ENCODE measurements around the gene PARP6.
A peak's percentile ranks its signal among the peaks of the same experiment; 100 is the strongest.

The PARP6 gene

DNA sequence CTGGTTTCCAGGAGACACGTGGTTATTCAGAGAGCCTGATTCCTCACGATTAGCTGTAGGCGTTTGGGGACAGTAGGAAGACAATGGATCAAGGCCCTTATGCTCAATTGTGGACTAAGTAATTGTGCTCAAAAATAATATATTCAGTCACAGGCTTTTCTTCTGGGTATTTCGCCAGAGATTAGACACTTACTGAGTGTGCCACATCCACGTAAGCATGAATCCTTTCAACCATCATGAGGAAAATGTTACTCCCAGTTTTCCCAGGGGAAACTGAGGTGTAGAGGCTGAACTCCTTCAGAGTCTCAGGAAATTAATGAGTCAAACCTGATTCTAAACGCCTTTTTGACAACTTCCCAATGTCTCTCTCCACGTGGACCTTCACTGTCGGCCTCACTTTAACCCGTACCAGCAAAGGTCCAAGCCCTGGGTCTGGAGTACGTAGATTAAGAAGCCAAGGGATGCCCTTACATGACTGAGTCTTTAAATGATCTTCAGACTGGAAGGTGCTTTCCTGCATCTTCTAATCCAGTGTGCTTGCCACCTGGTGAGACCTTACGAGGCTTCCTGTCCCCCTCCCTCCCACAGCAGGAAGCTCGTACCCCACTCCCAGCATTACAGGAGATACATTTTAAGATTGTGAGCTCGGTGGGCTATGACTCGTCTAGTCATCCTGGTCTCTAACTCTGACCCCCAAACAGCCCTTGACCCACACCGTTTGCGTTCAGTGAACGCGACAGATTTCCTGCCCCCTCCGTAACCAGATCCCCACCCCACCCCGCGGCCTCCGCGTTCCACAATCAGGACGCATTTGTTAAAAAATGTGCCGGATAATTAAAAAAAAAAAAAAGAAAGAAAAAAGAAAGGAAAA lies 43.0 kb downstream of the PARP6 start:
- H3K4me3 ChIP-seq (ENCODE audit: control insufficient read depth, low read depth, low read length): peak overlapping the region; percentile 96
- DNase-seq (ENCODE audit: low read depth): peak; percentile 92
- TF ChIP-seq, protein P1, sequence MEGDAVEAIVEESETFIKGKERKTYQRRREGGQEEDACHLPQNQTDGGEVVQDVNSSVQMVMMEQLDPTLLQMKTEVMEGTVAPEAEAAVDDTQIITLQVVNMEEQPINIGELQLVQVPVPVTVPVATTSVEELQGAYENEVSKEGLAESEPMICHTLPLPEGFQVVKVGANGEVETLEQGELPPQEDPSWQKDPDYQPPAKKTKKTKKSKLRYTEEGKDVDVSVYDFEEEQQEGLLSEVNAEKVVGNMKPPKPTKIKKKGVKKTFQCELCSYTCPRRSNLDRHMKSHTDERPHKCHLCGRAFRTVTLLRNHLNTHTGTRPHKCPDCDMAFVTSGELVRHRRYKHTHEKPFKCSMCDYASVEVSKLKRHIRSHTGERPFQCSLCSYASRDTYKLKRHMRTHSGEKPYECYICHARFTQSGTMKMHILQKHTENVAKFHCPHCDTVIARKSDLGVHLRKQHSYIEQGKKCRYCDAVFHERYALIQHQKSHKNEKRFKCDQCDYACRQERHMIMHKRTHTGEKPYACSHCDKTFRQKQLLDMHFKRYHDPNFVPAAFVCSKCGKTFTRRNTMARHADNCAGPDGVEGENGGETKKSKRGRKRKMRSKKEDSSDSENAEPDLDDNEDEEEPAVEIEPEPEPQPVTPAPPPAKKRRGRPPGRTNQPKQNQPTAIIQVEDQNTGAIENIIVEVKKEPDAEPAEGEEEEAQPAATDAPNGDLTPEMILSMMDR (conservative IDR thresholded peaks at IDR 0.05; ENCODE audit: control insufficient read depth, insufficient read depth, low read depth, low read length): no peak

GRCh38 chr15:72227720-72228119 lies 44.6 kb downstream of the PARP6 start:
- no peak for DNase-seq (ENCODE audit: low read depth)
- TF ChIP-seq, protein P1 (conservative IDR thresholded peaks at IDR 0.05; ENCODE audit: control insufficient read depth, insufficient read depth, low read depth, low read length): no peak
- peak overlapping the region; percentile 96 for H3K4me3 ChIP-seq (ENCODE audit: control insufficient read depth, low read depth, low read length)

DNA sequence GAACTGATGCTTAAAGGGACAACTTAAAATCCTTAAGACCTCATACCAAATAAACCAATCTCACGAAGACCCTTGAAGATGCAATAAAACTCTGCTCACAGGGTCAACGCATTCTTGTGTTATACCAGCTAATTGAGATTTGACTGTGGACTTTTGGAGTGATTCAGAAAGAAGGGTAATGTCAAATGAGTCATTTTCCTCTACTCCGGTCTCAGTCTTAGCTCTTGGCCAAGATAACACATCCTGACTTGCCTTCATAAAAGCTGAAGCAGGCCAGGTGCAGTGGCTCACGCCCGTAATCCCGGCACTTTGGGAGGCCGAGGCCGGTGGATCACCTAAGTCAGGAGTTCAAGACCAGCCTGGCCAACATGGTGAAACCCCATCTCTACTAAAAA lies 45.2 kb downstream of the PARP6 start:
- TF ChIP-seq, protein P1 (conservative IDR thresholded peaks at IDR 0.05; ENCODE audit: control insufficient read depth, insufficient read depth, low read depth, low read length): no peak
- peak; percentile 92 for DNase-seq (ENCODE audit: low read depth)

GRCh38 chr15:72223278-72223677 lies 49.1 kb downstream of the PARP6 start:
- H3K4me3 ChIP-seq (ENCODE audit: control insufficient read depth, low read depth, low read length): no peak overlapping the region
- TF ChIP-seq, protein P1 (conservative IDR thresholded peaks at IDR 0.05; ENCODE audit: control insufficient read depth, insufficient read depth, low read depth, low read length): no peak
- DNase-seq (ENCODE audit: low read depth): no peak

More for the DNA sequence above, 45.2 kb downstream of the PARP6 start:
- H3K4me3 ChIP-seq (ENCODE audit: control insufficient read depth, low read depth, low read length): peak overlapping the region; percentile 96

GRCh38 chr15:72222393-72222792 lies 50.0 kb downstream of the PARP6 start:
- DNase-seq (ENCODE audit: low read depth): peak; percentile 37
- TF ChIP-seq, protein P1 (conservative IDR thresholded peaks at IDR 0.05; ENCODE audit: control insufficient read depth, insufficient read depth, low read depth, low read length): no peak
- H3K4me3 ChIP-seq (ENCODE audit: control insufficient read depth, low read depth, low read length): no peak overlapping the region

- DNase-seq (ENCODE audit: low read depth): no peak
- TF ChIP-seq, protein P1 (conservative IDR thresholded peaks at IDR 0.05; ENCODE audit: control insufficient read depth, insufficient read depth, low read depth, low read length): no peak
- no peak overlapping the region for H3K4me3 ChIP-seq (ENCODE audit: control insufficient read depth, low read depth, low read length)
Observed at GRCh38 chr15:72220687-72221086, 51.7 kb downstream of the PARP6 start.
